Type B pancreatic cell (in vitro differentiated cells): Measurements from ENCODE around the gene NANOGP8. TPM values are rescaled to one million over a fixed set of nuclear protein-coding genes. Genes with fewer than 3 reads are reported as not detected.
A peak's percentile ranks its signal among the peaks of the same experiment; 100 is the strongest.

Source experiments
- DNase-seq: peaks from one replicate; pipeline ENCODE4 v3.0.0; 2021; ENCODE audit warnings: mixed read lengths; ENCODE audit not compliant: unreplicated experiment; ENCODE audit errors: extremely low spot score
- H3K27ac Mint-ChIP-seq: 2 replicates; pipeline ENCODE4 v1.8.0; 2021; ENCODE audit warnings: mild to moderate bottlenecking, mixed read lengths
- H3K27me3 Mint-ChIP-seq: 2 replicates; pipeline ENCODE4 v1.8.0; 2021; ENCODE audit warnings: mixed read lengths
- H3K36me3 Mint-ChIP-seq: 2 replicates; pipeline ENCODE4 v1.8.0; 2021; ENCODE audit warnings: mixed read lengths
- H3K4me1 Mint-ChIP-seq: one replicate; pipeline ENCODE4 v1.8.0; 2021; ENCODE audit warnings: mixed read lengths; ENCODE audit not compliant: unreplicated experiment
- H3K4me3 Mint-ChIP-seq: 2 replicates; pipeline ENCODE4 v1.8.0; 2021; ENCODE audit warnings: mild to moderate bottlenecking, mixed read lengths
- H3K9me3 Mint-ChIP-seq: 2 replicates; pipeline ENCODE4 v1.8.0; 2021; ENCODE audit warnings: mixed read lengths
- CTCF ChIP-seq: fragments of 200-600 bp; sonication (generic); conservative IDR thresholded peaks from 2 replicates; pipeline ENCODE4 v1.5.0; 2021; ENCODE audit warnings: antibody characterized with exemption, mild to moderate bottlenecking
- total RNA-seq: library from RNA; stranded (reverse); gene quantifications from 2 replicates; pipeline ENCODE4 v1.2.1, GENCODE V29; 2021; ENCODE audit warnings: low replicate concordance

The NANOGP8 gene
- total RNA-seq, 1 donor from 2014 or later: not detected

DNA sequence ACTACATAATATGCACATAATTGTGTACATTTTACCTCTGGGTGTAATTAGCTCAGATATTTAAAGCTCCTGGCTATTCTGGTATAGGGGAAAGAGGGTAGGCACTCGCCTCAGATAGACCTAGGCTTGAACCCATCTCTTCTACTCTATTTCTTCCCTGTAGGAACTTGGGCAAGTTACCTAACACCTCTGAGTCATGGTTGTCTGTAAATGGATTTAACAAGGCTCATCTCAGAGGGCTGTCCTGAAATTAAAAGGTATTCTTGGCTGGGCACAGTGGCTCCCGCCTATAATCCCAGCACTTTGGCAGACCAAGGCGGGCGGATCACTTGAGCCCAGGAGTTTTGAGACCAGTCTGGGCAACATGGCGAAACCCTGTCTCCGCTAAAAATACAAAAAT is 30.7 kb downstream of the NANOGP8 start:
- no peaks in the 10 kb centered on the region for H3K9me3 Mint-ChIP-seq

DNA sequence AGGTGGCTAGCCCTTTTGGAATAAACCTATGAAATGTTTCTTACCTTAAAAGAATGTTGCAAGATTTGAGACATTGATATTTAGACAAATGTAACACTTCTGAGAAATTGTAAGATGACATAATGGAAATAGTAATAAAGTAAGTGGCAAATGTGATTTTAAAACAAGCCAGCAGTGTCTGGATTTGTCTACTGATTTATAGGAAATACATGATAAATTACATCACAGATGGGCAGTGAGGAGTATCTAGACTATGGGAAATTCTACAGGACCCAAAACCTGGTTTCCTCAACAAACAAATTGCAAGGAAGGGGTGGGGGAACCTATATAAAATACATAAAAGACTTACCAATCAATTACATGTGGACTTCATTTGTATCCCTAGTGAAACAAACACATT is 37.1 kb downstream of the NANOGP8 start:
- Mint-ChIP-seq H3K36me3 (no peaks in the 10 kb centered on the region), H3K4me3 (no peak overlapping the region), H3K4me1 (peaks cover 4% of the 10 kb centered on the region), H3K27me3 (no peaks in the 10 kb centered on the region), H3K9me3 (no peaks in the 10 kb centered on the region), H3K27ac (no peak overlapping the region)
- no peak for TF ChIP-seq CTCF
- DNase-seq: no peak

More for the DNA sequence above, 30.7 kb downstream of the NANOGP8 start:
- Mint-ChIP-seq H3K4me1 (peaks cover 5% of the 10 kb centered on the region), H3K4me3 (no peak overlapping the region), H3K27me3 (no peaks in the 10 kb centered on the region), H3K36me3 (no peaks in the 10 kb centered on the region), H3K27ac (no peak overlapping the region)
- no peak for TF ChIP-seq CTCF
- DNase-seq: no peak

GRCh38 chr15:35047528-35047927 is 37.6 kb downstream of the NANOGP8 start:
- no peaks in the 10 kb centered on the region for H3K9me3 Mint-ChIP-seq
- DNase-seq: no peak
- TF ChIP-seq CTCF: no peak
- peaks cover 4% of the 10 kb centered on the region for H3K4me1 Mint-ChIP-seq
- H3K27ac Mint-ChIP-seq: no peak overlapping the region
- H3K4me3 Mint-ChIP-seq: no peak overlapping the region
- H3K36me3 Mint-ChIP-seq: no peaks in the 10 kb centered on the region
- no peaks in the 10 kb centered on the region for H3K27me3 Mint-ChIP-seq

DNA sequence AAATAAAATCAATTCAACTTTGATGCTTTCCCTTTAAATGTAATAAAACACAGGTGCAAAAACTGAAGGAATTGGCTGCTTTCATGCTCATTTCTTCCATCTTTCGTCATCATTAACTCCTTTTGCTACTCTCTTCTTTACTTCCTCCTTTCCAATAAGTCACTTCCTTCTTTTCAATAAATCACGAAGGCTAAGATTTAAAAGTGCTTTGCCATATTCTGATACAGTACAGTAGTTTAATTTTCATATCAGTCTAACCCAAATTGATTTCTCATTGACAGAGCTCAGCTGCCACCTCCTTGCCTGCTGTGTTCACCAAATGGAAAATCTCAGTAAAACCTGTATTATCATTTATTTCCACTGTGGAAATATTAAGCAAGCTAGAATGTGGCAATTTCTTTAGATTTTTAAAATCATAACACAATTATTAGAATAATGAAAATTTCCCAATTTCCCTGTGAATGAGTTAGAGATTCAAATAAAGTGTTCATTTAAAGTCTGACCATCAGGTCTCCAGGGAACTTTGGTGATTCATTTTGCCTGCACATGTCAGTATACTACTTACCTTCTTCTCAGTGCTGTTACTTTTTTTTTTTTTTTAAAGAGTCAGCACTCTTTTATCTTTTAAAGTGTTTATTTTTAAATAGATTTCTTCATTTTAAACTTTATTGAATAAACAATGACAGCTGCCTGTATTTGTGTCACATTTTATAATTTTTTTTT is 41.6 kb downstream of the NANOGP8 start:
- no peak for TF ChIP-seq CTCF
- Mint-ChIP-seq H3K4me3 (no peak overlapping the region), H3K9me3 (no peaks in the 10 kb centered on the region), H3K36me3 (no peaks in the 10 kb centered on the region), H3K27me3 (no peaks in the 10 kb centered on the region), H3K4me1 (peaks cover 22% of the 10 kb centered on the region), H3K27ac (no peak overlapping the region)
- no peak for DNase-seq

GRCh38 chr15:35040339-35041255 is 44.5 kb downstream of the NANOGP8 start:
- Mint-ChIP-seq H3K36me3 (no peaks in the 10 kb centered on the region), H3K4me1 (peaks cover 17% of the 10 kb centered on the region), H3K27me3 (no peaks in the 10 kb centered on the region), H3K9me3 (no peaks in the 10 kb centered on the region), H3K4me3 (no peak overlapping the region), H3K27ac (peak overlapping the region; percentile 2)
- TF ChIP-seq CTCF: no peak
- DNase-seq: no peak
